ENCODE measurements around the gene PHGDH. TPM values are rescaled to one million over a fixed set of nuclear protein-coding genes. Genes with fewer than 3 reads are reported as not detected.

PHGDH gene
- total RNA-seq, 1 donor from 2014 or later: 89.1 TPM

DNA sequence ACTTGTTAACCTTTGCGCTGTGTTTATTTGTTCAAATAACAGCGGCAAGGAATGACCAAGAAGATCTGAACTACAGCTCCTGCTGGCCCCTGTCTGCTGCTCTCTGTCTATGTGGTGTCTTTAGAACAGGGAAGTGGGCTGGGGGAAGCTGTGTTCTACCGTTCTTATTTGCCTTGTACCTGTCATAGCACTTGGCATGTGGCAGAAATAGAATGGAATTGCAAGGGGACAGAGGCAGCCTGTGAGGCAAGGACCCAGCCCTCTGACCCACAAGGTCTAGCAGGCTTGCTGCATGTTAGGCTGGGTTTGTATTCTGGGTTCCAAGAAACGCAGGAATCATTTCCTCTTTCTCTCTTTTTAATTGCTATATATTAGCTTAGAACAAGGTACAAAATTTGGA lies 36.3 kb downstream of the PHGDH start:
- intact Hi-C loops (cut with micrococcal nuclease): loop anchor here (10.0 kb wide), 1 partner anchor 63 kb away; no protein-coding TSS in a partner anchor

DNA sequence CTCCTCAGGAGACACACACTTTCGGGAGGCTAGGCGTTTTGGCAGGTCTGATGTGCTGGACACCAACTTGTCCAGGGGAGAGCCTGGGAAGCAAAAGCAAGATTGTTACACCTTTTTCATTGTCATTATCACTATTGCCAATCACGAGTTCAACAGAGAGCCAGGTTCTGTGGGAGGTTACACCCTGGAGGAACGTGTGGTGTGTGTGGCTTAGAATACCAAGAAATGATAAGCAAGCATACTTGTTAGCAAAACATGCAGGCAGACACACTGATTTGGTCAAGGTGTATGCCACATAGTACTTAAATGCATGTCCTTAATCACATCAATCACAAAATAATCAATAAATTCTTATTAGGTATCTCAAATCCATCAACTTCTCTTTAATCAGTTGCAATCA lies 40.9 kb downstream of the PHGDH start:
- intact Hi-C loops (cut with micrococcal nuclease): no loop called here

DNA sequence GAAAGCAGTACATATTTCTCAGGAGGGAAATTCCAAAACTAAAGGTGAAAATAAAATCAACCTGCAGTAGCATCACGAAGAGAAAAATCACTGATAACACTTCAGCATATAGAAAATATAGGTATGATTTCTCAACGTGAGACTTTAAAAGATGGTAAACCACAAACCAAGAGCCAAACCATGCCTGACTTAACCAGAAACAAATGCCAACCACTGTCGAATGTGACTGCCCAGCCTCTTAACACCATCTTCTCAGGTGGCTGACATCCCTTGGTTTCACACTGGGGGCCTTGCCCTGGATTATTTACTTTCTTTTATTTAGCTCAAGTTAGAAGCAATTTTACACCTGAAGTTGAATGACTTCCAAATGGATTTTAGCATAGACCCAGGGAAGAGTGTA lies 46.9 kb downstream of the PHGDH start:
- intact Hi-C loops (cut with micrococcal nuclease): no loop called here

DNA sequence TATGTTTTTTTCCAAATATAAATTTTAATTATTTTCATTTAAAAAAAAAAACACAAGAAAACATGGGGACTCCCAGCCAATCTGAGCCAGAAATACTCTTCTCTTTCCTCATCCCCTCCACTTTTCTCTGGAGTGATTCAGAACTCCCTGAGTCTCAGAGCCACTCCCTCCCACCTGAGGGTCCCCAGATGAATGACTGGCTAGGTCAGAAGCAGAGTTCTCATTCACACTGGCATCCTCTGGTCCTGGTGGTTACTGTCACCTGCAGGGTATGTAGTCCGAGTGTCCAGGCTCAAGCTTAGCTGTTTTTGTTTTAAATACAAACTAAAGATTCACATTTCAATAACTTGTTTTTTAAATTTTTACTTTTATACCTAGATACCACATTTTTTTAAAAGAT lies 50.7 kb downstream of the PHGDH start:
- intact Hi-C loops (cut with micrococcal nuclease): no loop called here

DNA sequence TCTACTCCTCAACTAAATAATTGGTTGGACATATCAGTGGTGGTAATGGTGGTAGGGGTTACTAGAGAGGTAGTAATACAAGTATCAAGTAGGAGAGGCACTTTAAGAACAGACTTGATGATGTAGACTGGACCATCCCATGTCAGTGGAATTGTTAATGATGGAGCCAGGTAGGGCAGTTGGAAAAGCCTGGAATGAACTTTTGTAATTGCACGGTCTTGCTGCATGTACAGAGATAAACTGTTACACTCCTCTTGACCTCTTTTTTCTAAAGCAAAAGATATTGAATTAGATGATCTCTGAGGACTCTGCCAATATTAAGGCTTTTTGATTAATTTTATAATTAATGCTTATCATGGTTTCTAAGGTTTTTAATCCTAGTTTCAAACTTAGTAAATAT lies 51.2 kb downstream of the PHGDH start:
- intact Hi-C loops (cut with micrococcal nuclease): no loop called here

DNA sequence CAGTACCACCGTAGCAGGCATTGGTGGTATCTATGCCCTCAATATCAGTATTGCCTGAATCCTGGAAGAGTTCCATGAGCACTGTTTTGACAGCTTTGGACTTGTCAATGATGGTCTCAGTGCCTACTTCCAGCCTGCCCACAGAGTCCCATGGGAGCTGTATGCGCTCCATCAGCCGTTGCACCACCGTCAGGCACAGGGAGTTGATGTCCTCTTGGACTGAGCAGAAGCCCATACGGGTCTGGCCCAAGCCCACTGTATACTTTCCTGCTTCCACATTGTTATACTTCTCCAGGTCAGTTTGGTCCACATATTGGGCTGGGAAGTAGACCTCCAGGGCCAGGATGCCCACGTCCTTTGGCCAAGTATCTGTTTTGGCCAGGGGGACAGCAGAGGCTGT lies 52.5 kb downstream of the PHGDH start:
- intact Hi-C loops (cut with micrococcal nuclease): no loop called here

DNA sequence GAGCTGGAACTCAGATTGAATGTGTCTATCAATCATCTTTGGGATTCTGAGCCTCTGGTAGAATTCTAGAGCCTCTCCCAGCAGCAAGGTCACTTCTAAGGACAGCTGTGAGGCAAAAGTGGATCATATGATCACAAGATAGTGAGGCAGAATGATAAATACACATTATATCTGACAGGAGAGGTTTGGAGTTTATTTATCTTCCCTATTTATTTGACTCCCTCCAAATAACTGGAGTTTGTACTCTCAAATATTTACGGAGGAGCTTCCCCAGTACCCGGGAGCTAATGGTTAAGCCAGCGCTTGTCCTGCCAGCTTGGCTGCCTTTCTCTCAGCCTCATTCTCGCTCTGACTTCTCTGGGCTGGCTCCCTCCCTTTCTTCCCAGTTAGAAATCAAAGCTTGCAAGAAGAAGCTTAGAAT lies 54.6 kb downstream of the PHGDH start:
- intact Hi-C loops (cut with micrococcal nuclease): no loop called here

DNA sequence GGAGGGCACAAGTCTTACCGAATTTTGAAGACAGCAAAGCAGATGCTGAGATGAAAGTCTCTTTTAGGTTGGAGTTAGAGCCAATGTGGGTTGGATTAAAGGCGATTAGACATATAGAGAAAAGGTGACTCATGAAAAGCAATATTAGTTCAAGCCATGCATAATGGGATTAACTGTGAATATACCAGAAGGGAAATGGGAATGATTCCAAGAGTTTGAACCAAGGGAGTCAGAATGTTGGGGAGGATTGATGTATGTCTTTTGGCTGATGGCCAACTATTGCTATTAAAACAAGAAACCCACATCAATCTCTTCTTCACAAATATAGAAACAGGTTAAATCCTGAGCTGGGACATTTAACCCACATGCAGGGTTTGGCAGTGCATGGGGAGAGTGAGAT lies 55.8 kb downstream of the PHGDH start:
- intact Hi-C loops (cut with micrococcal nuclease): no loop called here

DNA sequence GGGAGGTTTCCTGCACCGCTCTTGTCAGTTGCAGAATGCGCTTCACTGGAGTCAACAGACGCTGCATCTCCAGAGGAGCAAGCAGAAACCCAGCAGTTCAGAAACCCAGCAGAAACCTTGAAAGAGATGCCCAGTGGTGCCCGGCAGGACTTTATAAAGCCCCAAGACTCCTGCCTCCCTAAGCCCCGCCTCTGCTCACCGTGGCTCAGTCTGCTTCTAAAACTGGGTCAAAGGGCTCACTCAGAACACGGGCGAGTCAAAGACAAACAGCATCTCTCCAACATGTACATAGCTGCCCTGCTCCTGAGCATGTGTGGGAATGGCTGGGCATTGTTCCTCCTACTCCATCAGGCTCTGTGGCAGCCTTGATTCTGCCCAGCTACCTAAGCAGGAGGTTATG lies 57.0 kb downstream of the PHGDH start, which contains the start of gene HMGCS2:
Gene HMGCS2 (minus strand): TSS at position 128 of the 400 bp plus-strand sequence. CDS start 61 bp downstream, at position 67.
- intact Hi-C loops (cut with micrococcal nuclease): no loop called here

DNA sequence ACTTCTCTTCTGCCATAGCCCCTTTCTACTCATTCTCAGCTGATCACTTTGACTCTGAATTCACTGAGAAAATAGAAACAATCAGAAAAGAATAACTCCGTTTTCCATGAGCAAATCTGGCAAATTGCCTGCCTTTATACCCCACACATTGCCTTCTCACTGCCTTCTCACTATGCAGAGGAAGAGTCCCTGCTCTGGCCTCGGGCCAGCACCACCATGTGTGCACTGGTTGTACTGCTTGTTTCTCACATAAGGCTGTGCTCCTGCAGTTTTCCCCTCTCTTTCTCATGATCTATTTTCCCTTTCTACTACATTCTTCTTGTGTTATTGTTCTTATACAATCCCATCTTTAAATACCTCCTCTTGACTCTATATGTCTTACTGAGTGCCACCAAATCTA lies 59.3 kb downstream of the PHGDH start:
- intact Hi-C loops (cut with micrococcal nuclease): no loop called here

DNA sequence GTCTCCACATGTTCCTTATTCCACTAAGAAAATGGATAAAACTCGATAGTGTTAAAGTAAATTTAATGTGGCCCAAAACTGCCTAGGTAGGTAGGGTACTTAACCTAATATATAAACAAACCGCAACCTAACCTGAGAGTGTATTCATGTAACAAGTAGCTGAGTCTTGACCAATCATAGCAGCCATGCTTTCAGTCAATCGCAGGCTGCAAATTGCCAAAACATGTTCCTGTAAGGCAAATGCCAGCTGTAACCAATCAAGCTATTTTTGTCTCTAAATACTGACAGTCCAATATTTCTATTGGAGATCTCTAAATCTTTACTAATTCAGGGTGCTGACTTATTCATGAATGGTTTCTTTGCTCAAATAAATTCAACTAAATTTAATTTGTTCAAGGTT lies 60.0 kb downstream of the PHGDH start:
- intact Hi-C loops (cut with micrococcal nuclease): no loop called here

DNA sequence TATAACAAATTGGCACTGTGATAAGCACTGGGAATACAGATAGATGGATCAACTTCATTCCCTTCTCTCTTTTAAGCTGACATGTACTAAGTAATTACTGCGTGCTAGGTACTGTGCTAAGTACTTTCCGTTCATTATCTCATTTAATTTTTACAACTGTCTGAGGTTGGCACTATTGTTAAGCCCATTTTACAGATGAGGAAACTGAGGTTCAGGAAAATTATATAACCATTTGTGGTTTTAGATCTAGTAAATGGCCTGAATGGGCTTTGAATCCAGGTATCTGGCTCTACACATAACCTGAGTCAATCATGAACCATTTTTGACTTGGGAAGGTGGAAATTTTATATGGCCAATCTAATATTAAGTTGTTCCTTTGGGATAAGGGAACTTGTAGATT lies 60.6 kb downstream of the PHGDH start:
- intact Hi-C loops (cut with micrococcal nuclease): no loop called here

DNA sequence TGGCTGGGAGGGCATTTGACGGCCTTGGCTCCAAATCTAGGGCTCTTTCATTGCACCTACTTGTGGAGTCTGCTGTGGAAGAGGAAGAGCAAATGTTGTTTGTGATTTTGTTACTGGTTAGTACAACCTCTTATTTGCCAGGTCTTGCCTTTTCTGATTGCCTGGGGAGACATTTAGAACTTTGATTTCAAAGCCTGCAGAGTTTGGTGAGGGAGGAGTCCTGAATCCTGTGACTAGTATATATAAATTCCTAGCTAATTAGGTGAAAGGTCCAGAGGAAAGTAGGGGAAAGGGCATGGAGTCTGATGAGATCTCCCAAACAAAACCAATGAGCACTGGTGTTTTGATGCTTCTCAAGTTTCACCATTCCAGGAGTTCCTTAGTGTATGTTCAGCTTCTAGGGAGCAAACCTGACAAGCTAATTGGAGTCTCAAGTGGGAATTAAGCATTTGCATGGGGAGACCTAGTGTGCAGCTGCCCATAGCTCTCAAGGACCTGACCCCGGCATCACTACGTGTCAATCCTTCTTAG lies 62.0 kb downstream of the PHGDH start:
- intact Hi-C loops (cut with micrococcal nuclease): no loop called here

DNA sequence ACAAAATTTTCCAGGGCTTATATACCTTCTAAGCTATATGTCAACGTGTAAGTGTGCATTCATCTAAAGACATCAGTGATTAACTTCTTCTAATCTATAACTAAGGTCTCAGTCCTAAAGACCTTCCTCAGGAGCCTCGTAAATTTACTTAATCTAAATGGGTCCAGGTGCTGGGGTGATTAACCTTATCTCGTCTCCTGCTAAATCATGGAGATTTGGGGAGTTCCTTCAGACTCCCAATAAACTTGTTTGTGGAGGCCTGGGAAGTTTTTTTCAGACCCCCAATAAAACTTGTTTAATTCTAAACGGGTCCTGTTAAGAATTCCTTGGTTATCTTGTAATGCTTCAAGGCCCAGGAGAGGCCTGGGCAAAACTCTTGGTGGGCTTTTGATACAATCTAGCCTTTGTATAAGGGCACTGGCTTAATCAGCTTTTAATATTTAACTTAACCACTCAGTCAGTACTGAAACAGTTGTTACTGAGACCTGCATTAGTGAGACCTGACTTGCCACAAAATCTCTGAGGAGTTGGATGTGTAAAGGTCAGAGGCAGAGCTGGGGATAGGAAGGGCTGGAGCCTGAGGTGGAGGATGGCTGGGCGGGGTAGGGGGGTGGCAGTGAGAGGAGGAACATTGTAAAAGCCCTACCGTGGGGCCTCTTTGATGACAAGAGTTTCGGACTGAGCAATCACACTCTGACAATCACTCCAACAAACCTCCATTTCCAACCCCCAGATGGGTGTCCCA lies 63.2 kb downstream of the PHGDH start:
- intact Hi-C loops (cut with micrococcal nuclease): no loop called here

DNA sequence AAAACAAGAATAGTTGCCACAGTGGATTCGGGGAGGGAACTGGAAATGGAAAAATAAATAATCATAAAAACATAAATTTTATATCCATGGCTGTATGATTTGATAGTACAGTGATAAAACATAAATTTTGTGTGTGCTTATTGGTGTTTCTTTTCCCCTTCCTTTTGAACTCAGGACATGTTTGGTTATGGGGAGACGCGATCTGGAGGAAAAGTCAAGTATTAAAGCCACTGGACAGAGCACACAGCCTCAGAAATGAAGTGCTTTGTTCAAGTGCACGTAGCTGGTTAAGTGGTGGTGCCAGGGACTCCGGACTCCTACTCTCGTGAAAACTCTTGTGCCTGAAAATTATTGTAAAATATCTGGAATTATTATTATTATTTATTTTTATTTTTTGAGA lies 66.6 kb downstream of the PHGDH start:
- intact Hi-C loops (cut with micrococcal nuclease): no loop called here

DNA sequence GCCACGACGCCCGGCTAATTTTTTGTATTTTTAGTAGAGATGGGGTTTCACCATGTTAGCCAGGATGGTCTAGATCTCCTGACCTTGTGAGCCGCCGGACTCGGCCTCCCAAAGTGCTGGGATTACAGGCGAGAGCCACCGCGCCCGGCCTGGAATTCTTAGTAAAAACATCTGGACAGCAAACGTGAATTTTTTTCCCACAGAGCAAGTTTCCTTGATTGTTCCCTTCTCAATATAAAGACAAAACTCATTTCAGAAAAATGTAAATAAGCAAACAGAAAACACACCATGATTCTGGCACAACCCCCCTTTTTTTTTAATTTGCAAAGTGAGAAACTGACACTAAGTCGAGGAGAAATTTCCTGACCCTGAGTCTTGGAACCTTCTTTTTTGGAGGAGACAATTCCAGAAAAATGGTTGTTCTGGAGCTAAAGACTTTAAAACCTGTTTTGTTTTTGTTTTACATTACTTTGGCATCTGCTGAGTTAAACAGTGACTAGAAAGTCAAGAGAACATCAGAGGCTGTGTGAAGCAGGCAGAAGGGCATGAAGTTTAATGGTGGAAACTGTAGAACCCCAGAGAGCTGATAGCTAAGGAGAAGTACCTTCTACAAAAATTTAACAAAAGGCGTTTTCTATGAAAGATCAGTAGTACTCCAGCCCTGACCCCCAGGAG lies 67.3 kb downstream of the PHGDH start:
- intact Hi-C loops (cut with micrococcal nuclease): no loop called here

DNA sequence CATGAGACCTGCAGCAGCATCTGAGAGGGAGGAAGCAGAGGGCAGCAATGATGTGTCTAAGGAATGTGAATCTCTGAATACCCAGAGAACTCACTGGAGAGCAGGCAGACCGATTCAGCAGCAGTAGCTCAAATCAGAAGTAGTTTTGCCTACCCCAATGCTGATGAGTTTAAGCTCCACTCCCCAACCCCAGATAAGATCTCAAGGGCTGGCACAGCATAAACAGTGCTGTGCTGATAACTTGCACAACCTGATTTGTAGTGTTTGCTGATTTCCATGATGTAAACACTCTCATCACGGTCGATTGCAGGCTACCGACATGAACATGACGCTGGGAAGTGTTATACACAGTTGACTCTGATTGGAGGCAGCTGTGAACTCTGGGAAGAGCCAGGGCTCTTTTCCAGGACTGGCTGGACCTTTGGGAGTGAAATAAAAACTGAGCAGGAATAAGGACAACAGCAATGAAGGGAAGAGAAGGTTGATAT lies 68.2 kb downstream of the PHGDH start:
- intact Hi-C loops (cut with micrococcal nuclease): no loop called here

DNA sequence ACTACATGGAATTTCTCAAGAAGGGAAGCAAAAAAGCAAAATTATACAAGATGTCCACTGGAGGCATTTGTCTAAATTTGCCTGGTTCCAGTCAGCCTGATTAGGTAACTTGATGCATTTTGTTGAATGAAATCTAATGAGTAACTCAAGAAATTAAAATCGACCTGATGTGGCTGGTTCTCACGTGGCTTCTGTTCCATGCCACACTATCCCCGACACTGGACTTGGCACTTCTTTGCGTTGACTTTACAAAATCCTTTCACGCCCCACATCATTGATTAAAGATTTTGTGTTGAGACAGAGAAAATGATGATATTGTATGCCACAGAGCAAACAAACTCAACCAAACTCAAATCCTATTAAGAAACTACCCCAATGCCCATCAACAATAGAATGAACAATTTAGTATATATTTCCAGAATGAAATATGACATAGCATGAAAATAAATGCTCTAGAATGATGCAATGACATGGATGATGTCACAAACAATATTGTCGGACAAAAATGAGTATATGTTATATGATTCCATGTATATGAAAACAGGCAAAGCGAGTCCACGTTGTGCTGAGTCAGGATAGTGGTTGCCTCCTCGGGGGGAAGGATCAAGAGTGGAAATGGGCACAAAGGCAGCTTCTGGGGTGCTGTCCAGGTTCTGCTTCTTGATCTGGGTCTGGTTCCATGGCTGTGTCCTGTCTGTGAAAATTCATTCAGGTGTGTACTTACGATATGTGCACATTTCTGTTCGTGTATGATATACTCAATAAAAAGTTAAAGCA lies 69.9 kb downstream of the PHGDH start:
- intact Hi-C loops (cut with micrococcal nuclease): no loop called here

DNA sequence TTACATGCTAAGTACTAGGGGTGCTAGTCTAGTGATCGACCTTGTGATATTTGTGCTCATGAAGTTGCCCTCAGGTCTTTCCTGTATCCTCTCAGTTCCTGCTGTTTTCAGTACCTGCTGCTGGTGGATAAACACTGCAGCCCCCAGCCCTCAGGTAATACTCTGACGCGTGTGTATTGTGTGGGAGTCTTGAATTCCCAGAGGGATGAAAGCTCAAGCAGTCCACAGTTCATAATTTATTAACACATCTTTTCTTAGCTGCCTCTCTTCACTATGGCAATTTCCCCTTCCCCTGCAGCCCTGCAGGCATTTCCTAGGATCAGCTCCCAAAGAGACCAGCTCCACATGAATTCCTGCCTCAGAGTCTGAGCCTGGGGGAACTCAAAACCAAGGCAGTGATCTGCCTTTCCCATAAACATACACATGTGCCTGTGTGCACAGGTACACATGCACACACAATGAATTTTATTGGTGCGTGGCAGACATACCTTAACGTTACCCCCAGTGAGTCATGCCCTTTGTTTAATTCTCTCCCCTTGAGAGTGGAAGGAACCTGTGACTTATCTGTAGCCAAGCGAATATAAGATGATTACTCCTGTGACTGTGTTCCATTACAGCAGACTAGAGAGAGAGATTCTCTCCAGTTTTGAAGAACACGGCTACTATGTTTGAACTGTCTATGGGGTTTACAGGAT lies 71.0 kb downstream of the PHGDH start:
- intact Hi-C loops (cut with micrococcal nuclease): no loop called here

DNA sequence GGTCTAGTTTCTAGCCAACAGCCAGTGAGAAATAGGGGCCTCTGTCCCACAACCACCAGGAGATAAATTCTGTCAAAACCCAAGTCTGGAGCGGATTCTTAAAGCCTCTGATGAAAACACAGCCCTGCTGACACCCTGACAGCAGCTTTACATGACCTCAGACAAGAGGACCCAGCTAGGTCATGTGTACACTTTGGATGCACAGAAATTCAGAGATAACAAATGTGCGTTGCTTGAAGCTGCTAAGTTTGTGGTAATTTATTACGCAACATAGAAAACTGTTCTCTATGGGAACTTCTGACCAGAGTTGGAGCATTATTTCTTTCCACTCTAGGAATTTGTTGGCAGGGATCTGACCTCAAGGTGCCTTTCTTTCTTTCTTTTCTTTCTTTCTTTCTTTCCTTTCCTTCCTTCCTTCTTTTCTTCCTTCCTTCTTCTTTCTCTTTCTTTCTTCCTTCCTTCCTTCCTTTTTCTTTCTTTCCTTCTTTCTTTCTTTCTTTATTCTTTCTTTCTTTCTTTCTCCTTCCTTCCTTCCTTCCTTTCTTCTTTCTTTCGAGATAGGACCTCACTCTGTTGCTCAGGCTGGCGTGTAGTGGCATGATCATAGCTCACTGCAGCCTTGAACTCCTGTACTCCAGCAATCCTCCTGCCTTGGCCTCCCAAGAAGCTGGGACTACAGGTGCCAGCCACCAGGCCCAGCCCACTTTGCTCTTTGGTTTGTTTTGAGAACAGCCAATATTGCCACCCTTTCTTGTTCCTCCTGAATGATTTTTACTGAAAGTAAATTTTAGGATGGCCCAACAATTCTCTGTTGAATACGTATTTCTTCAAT lies 71.8 kb downstream of the PHGDH start:
- intact Hi-C loops (cut with micrococcal nuclease): no loop called here

Data from T-helper 2 cell treated with Interferon-gamma antibody and Interleukin-4, amounts not matched to agents 100 ng/mL and 5 ng/mL, for 36 hours (primary cell).